HG03457 (cell line): ENCODE results near the gene KIAA2012.

Experiments
- ATAC-seq: cut with Tn5 transposase; IDR thresholded peaks from one replicate; pipeline ENCODE4 v1.9.1; 2021; ENCODE audit warnings: moderate number of reproducible peaks; ENCODE audit not compliant: unreplicated experiment

The KIAA2012 gene

GRCh38 chr2:202072737-202073401 lies at the start of gene KIAA2012:
KIAA2012 (plus strand) TSS chr2:202073255; CDS start chr2:202073628, 373 bp downstream.
- no peak for ATAC-seq

- ATAC-seq, result no peak
These were observed 49.2 kb upstream of the KIAA2012 start for GRCh38 chr2:202023904-202024266.

GRCh38 chr2:202024871-202025270 lies 48.2 kb upstream of the KIAA2012 start:
- ATAC-seq, result no peak

- no peak for ATAC-seq
These were observed 47.2 kb upstream of the KIAA2012 start for GRCh38 chr2:202025816-202026215.

- no peak for ATAC-seq
These were observed 46.5 kb upstream of the KIAA2012 start for GRCh38 chr2:202026507-202026906.

- no peak for ATAC-seq
These were observed 42.4 kb upstream of the KIAA2012 start for GRCh38 chr2:202030691-202031090.

- no peak for ATAC-seq
These were observed 41.7 kb upstream of the KIAA2012 start for GRCh38 chr2:202031246-202031951.

GRCh38 chr2:202032846-202033316 lies 40.2 kb upstream of the KIAA2012 start:
- no peak for ATAC-seq

- peak; percentile 60 for ATAC-seq
These were observed 39.5 kb upstream of the KIAA2012 start, which contains the start of gene FZD7 for GRCh38 chr2:202033317-202034248. FZD7 (plus strand) TSS chr2:202033855; CDS start chr2:202034648, 793 bp downstream.

GRCh38 chr2:202034249-202035088 lies 38.6 kb upstream of the KIAA2012 start:
- no peak for ATAC-seq

- no peak for ATAC-seq
These were observed 37.7 kb upstream of the KIAA2012 start for GRCh38 chr2:202035089-202035940.

- ATAC-seq, result no peak
These were observed 37.1 kb upstream of the KIAA2012 start for GRCh38 chr2:202035941-202036372.

- ATAC-seq, result no peak
These were observed 36.4 kb upstream of the KIAA2012 start for GRCh38 chr2:202036601-202037037.

- no peak for ATAC-seq
These were observed 36.0 kb upstream of the KIAA2012 start for GRCh38 chr2:202037086-202037485.

GRCh38 chr2:202038471-202039277 lies 34.4 kb upstream of the KIAA2012 start:
- no peak for ATAC-seq

GRCh38 chr2:202039278-202040078 lies 33.6 kb upstream of the KIAA2012 start:
- ATAC-seq, result no peak

GRCh38 chr2:202040079-202040844 lies 32.8 kb upstream of the KIAA2012 start:
- no peak for ATAC-seq
